Measurements from ENCODE around the gene LAPTM5.

DNA sequence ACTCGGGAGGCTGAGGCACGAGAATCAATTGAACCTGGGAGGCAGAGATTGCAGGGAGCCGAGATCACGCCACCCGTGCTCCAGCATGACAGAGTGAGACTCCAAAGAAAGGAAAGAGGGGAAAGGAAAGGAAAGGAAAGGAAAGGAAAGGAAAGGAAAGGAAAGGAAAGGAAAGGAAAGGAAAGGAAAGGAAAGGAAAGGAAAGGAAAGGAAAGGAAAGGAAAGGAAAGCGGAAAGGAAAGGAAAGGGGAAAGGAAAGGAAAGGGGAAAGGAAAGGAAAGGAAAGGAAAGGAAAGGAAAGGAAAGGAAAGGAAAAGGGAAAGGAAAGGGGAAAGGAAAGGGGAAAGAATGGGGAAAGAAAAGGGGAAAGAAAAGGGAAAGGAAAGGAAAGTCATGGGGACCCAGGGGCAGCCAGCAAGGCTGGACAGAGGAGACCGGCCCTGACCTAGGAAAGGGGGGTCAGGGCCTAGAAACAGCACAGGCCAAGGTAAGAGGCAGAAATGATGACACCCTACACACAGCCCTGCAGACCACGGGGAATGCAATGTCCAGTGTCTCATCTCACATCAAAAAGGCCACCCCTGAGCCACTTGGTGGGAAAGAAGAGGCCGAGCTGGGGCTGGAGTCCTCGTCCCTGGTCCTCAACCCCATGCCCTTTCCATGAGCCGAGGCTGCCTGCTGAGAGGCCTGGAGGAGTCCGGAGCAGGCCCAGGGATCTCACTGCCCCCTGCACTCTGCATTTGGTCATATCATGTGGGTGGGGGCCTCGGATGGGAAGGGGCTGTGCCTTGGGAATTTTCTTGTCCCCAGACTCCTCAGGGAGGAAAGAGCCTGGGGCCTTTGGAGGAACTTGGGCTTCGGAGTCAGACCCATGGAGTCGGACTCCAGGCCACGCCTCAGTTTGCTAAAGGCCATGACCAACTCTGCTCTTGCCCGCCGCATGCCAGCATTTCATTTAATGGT lies 18.8 kb upstream of the LAPTM5 start:
- TF ChIP-seq, protein P1, sequence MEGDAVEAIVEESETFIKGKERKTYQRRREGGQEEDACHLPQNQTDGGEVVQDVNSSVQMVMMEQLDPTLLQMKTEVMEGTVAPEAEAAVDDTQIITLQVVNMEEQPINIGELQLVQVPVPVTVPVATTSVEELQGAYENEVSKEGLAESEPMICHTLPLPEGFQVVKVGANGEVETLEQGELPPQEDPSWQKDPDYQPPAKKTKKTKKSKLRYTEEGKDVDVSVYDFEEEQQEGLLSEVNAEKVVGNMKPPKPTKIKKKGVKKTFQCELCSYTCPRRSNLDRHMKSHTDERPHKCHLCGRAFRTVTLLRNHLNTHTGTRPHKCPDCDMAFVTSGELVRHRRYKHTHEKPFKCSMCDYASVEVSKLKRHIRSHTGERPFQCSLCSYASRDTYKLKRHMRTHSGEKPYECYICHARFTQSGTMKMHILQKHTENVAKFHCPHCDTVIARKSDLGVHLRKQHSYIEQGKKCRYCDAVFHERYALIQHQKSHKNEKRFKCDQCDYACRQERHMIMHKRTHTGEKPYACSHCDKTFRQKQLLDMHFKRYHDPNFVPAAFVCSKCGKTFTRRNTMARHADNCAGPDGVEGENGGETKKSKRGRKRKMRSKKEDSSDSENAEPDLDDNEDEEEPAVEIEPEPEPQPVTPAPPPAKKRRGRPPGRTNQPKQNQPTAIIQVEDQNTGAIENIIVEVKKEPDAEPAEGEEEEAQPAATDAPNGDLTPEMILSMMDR (IDR thresholded peaks at IDR 0.05 in 8 of 11, conservative IDR thresholded peaks at IDR 0.05 in 3 of 11) = no peak
- TF ChIP-seq POLR2A (IDR thresholded peaks at IDR 0.05) = no peak
- TF ChIP-seq POLR2AphosphoS5 (IDR thresholded peaks at IDR 0.05) = no peak

Data from spleen (tissue), 7 donors.